Left hindlimb (tissue), 1 donor: ENCODE measurements around the gene COL18A1.

ENCODE experiments used
- DNase-seq: peaks from one replicate; pipeline ENCODE4 v3.0.0-alpha.2; 2018

COL18A1 gene

DNA sequence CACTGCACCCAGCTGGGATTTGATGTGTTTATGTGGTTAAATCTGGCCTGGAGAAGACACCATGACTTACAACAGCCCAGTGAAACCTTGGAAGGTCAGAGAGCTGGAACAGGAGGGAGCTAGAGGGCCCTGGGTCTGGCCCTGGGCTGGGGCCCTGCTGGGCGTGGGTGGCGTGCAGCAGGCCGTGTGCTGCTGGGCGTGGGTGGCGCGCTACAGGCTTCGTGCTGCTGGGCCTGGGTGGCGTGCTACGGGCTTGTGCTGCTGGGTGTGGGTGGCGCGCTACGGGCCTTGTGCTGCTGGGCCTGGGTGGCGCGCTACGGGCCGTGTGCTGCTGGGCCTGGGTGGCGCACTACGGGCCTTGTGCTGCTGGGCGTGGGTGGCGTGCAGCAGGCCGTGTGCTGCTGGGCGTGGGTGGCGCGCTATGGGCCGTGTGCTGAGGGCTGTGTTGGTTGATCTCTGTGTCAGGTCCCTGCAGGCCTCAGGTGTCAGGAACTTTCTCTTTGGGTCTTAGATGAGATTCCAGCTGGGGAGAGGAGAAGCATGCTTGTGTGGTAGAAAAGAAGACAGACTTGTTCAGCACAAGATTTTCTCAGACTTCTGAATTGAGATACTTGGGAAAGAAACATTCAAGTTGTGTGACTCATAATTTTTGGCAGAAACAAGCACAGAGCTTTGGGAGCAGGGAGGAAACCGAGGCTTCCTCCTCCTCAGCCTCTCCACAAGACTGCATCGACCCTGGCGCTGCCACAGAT is 66.0 kb downstream of the COL18A1 start:
- DNase-seq, result peak; percentile 32

GRCh38 chr21:45471525-45472221 is 66.7 kb downstream of the COL18A1 start:
- DNase-seq, result peak; percentile 81

- DNase-seq, result no peak
These were observed 67.7 kb downstream of the COL18A1 start for GRCh38 chr21:45472445-45473365.

GRCh38 chr21:45473496-45474322 is 68.7 kb downstream of the COL18A1 start:
- DNase-seq, result no peak

GRCh38 chr21:45474323-45474950 is 69.5 kb downstream of the COL18A1 start:
- no peak for DNase-seq

DNA sequence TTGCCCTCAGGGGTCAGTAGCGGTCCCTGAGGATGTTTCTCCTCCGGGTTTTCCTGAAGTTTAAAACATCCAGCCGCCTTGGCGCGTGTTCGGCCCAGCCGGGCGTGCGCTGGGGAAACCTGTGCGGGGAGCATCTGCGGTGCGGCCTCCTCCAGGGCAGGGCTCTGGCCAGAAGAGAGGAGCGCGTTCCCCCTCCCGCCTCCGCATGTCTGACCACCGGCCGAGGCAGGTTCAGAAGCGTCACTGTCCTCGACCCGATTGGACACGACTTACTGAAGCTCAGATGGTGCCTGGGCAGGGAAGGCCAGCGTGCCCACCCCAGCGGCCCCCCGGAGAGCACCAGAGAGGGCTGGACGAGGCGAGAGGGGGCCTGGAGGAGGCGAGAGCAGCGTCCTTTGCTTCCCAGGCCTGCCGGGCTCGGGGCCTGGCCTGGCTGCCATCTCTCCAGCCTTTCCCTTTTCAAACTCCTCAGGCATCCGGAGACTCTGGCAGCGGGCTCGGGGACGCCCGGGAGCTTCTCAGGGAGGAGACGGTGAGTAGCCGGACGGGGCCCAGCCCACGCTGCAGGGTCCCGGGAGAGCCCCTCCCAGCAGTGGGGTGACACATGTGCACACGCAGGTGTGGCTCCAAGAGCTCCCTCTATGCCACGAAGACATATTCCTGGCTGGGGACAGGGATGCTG is 70.2 kb downstream of the COL18A1 start:
- no peak for DNase-seq

DNA sequence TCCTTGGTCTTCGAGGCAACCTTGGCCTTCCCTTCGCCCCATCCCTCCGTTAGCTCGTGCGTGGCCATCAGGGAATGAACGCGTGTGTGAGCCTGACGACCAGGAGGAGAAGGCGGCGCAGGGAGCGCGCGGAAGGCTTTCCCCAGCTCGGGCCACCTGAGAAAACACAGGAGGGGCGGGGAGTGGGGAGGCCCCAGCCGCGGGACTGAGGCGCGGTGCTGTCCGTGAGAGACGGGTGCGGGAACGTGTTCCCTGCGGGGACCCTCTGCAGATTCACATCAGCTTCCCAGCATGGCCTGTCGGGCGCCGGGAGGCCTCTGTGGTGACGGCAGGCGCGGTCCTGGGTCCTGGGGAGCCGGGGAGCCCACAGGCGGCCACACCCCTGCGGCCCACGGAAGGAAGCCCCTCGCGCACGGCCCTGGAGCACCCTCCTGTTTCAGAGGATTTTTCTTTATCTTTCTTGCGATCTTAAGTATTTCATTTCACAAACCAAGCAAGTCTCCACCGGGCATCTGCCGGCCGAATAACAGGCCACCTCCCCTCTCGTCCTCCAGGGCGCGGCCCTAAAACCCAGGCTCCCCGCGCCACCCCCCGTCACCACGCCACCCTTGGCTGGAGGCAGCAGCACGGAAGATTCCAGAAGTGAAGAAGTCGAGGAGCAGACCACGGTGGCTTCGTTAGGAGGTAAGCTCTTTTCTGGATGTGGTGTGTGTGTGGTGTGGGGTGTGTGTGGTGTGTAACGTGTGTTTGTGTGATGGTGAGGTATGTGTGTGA is 71.0 kb downstream of the COL18A1 start:
- DNase-seq, result no peak

GRCh38 chr21:45476582-45476981 is 71.6 kb downstream of the COL18A1 start:
- no peak for DNase-seq

DNA sequence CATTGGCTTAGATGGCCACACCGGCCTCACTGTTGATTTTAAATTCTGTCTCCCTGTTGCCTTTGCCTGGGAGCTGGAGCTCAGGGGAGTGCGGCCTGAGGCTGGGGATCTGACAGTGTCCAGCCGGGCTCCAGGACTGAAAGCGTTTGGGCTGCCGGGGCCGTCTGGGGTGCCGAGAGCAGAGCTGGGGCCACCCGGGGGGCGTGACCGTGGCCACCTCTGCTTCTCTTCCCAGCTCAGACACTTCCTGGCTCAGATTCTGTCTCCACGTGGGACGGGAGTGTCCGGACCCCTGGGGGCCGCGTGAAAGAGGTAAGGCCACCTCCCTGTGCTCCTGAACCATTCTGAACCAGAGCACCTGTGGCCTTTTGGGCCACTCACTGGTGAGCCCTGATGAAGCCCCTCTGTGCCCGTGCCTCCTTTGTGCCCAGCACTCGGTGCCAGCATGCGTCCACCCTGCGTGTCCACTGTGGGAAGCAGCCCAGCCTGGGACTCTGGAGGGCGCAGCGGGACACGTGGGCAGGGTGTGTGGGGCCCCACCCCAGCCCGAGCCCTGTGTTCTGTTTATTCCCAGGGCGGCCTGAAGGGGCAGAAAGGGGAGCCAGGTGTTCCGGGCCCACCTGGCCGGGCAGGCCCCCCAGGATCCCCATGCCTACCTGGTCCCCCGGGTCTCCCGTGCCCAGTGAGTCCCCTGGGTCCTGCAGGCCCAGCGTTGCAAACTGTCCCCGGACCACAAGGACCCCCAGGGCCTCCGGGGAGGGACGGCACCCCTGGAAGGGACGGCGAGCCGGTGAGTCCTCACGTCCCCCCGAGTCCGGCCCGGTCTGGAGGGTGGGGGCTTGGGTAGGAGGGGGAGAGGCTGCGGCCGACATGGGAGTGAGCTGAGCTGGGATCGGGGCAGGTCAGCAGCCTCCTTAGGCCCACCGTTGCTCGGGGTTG is 72.5 kb downstream of the COL18A1 start:
- no peak for DNase-seq

DNA sequence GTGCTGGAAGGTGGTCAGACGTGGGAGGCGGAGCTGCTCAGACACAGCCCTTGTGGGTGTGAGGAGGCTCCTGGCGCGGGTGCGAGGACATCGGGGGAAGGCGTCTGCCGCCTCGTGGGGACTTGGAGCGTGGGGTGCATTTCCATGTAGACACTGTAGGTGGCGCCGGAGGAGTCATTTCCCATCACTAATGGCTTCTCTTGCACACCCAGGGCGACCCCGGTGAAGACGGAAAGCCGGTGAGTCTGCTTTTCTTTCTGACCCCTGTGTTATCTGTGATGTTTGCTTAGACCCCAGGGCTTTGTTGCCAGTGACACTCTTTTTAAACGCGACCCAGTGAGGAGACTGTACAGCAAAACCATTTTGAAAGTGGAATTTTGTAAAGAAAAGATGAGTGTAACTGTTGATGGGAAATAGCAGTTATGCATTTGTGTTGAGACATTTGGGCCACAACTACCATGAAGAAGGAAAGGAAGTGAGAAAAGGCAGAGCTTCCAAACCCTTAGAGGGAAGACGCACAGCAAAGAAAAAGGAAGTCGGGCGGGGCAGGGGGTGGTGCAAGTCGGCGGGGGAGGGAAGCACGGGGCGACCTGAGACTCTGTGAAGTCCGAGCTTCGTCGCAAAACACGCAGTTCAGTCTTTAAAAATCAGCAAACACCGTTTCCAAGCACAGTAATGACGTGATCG is 73.3 kb downstream of the COL18A1 start:
- DNase-seq, result peak; percentile 68

DNA sequence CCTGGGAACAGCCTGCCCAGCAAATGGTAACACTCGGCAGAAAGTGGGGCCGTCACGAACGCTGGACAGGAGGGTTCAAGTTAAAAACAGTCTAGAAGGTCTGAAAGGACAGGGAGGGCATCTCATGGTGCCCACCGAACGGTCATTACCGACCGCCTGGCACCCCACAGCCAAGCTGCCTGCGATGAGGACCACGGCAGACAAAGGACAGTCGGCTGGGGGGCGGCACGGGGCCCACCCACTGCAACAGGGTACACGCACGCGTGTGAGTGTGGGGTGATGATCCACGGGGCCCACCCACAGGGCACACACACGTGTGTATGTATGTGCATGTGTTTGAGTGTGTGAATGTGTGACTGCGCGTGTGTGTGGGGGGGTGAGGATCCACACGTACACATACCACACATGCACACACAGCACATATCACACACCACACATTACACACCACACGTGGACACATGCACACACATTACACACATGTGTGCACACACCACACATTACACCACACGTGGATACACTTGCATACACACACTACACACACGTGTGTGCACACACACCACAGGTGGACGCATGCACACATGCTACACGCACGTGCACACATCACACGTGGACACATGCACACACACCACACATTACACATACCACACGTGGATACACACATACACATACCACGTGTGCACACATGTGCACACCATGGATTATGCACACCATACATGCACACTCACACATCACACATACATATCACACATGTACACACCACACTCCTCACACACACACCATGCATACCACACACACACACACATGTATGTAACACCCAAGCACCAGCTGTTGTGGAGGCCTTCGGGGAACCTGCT is 74.1 kb downstream of the COL18A1 start:
- DNase-seq, result no peak

- no peak for DNase-seq
These were observed 75.0 kb downstream of the COL18A1 start for GRCh38 chr21:45479691-45480675.

DNA sequence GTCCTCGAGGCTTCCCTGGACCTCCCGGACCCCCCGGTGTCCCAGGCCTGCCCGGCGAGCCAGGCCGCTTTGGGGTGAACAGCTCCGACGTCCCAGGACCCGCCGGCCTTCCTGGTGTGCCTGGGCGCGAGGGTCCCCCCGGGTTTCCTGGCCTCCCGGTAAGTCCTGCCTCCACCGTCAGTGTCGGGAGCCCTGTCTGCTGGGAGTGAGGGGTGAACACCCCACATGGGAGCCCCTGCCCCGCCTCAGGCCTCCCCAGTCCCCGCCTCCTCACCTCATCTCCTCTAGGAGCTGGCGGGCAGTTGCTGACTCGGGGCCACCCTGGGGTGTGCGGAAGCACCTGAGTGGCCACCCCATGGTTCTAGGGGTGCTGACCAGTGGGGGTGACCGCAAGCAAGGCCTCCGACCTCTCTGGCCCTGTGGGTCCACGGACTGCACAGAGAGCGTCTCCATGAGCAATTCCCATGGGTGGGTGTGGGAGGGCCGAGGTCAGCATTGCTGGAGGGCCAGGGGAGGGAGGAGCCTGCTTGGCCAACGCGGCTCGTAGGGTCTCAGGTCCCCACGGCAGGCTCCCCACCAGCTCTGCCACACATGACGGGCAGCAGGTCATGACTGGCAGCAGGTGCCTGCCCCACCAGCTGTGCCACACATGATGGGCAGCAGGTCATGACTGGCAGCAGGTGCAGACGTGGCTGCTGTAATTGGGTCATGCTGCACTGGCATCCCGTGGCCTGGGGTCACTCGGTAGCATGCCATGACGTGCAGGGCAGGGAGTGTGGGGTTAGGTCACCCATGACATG is 75.9 kb downstream of the COL18A1 start:
- DNase-seq, result no peak

DNA sequence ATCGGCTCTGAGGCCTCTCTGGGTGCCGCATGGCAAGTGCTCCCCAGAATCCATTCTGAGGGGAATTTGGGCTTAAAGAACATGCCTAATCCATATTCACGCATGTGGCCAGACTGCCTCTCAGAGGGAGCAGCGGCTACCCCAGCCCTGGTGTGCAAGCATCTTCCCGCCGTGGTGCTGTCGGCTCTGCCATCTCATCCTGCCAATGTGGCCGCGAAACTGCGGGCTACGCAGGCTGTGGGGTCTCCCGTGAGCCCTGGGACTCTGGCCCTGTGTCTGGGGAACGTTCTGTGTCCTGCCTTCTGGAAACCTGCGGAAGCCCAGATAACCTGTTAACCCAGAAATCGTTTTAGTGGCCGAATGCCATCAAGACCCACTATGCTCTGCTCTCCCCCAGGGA is 76.6 kb downstream of the COL18A1 start:
- no peak for DNase-seq
